Measurements from ENCODE around the gene COL28A1. TPM values are rescaled to one million over a fixed set of nuclear protein-coding genes. Genes with fewer than 3 reads are reported as not detected.

Gene COL28A1
- total RNA-seq, 4 donors from 2014 or later: 15.1 to 23.7 (median 18.3) TPM

DNA sequence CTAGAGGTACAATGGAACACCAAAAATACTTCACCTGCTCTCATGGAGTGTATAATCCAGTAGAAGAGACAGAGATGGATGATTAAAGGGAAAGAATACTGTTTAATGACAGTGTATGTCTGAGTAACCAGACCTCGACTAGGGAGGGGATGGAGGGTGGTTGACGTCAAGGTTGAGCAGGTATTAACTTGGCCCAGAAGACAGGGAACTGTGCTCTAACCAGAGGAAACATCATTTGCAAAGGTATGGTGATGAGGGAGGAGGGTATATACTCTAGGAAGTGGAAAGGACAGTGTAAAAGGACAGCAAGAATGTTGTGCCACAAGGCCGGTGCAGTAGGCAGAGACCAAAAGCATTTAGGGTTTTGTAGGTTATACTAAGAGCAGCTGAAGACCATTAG, 33.9 kb upstream of the COL28A1 start:
- no peak for TF ChIP-seq POLR2A (IDR thresholded peaks at IDR 0.05; ENCODE audit: low read depth)
- no peak for TF ChIP-seq POLR2AphosphoS5 (IDR thresholded peaks at IDR 0.05)
- no peak for TF ChIP-seq EP300 (IDR thresholded peaks at IDR 0.05)
- TF ChIP-seq, protein P1, sequence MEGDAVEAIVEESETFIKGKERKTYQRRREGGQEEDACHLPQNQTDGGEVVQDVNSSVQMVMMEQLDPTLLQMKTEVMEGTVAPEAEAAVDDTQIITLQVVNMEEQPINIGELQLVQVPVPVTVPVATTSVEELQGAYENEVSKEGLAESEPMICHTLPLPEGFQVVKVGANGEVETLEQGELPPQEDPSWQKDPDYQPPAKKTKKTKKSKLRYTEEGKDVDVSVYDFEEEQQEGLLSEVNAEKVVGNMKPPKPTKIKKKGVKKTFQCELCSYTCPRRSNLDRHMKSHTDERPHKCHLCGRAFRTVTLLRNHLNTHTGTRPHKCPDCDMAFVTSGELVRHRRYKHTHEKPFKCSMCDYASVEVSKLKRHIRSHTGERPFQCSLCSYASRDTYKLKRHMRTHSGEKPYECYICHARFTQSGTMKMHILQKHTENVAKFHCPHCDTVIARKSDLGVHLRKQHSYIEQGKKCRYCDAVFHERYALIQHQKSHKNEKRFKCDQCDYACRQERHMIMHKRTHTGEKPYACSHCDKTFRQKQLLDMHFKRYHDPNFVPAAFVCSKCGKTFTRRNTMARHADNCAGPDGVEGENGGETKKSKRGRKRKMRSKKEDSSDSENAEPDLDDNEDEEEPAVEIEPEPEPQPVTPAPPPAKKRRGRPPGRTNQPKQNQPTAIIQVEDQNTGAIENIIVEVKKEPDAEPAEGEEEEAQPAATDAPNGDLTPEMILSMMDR (IDR thresholded peaks at IDR 0.05): no peak
- Histone ChIP-seq H3K27me3 (no peaks in the 10 kb centered on the region), H3K9me3 (no peaks in the 10 kb centered on the region), H3K4me1 (peaks cover 12 to 39% (median 32%) of the 10 kb centered on the region in 4 donors), H3K27ac (replicated peaks in 1 of 4) (no peak overlapping the region), H3K36me3 (peaks cover 0 to 13% (median 3%) of the 10 kb centered on the region in 4 donors), H3K4me3 (no peak overlapping the region)
- WGBS: 88% methylated on average over 3 of the region's 3 CpGs
- intact Hi-C loops (cut with DNase I): loop anchor here (5.0 to 10.0 kb wide), 2 partner anchors 68 to 385 kb away; partner anchors contain the start of gene C1GALT1
- DNase-seq (ENCODE audit: extremely low spot score): no peak

DNA sequence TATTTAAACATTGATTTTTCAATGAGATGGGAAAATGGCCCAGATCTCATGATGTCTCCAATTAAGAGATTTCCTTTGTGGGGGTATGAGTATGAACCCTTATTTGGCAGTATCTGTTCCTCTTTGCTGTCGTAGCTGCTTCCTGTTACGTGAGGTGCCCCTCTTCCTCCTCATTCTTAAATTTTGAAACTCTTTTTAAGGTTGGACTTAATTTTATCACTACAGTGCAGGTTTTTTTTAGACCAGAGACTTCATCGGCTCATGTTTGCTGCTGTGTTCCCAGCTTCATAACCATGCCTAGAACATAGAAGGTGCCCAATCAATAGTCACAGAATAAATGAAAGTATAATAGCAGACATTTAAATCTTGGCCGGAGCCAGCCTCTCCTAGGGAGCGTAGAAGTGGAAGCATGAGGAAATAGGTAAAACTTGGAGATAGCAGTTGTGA, 33.4 kb upstream of the COL28A1 start:
- Histone ChIP-seq H3K27ac (replicated peaks in 1 of 4) (peak overlapping the region in 1 of 4 donors; percentile 15), H3K9me3 (no peaks in the 10 kb centered on the region), H3K36me3 (peaks cover 0 to 13% (median 3%) of the 10 kb centered on the region in 4 donors), H3K4me1 (peaks cover 12 to 39% (median 32%) of the 10 kb centered on the region in 4 donors), H3K4me3 (no peak overlapping the region), H3K27me3 (no peaks in the 10 kb centered on the region)
- intact Hi-C loops (cut with DNase I): loop anchor here (5.0 to 10.0 kb wide), 2 partner anchors 68 to 384 kb away; partner anchors contain the start of gene C1GALT1
- no peak for TF ChIP-seq POLR2AphosphoS5 (IDR thresholded peaks at IDR 0.05)
- no peak for TF ChIP-seq EP300 (IDR thresholded peaks at IDR 0.05)
- no peak for TF ChIP-seq POLR2A (IDR thresholded peaks at IDR 0.05; ENCODE audit: low read depth)
- TF ChIP-seq, protein P1 (IDR thresholded peaks at IDR 0.05): no peak
- DNase-seq (ENCODE audit: extremely low spot score): no peak
- 56% methylated on average over 5 of the region's 5 CpGs for WGBS

DNA sequence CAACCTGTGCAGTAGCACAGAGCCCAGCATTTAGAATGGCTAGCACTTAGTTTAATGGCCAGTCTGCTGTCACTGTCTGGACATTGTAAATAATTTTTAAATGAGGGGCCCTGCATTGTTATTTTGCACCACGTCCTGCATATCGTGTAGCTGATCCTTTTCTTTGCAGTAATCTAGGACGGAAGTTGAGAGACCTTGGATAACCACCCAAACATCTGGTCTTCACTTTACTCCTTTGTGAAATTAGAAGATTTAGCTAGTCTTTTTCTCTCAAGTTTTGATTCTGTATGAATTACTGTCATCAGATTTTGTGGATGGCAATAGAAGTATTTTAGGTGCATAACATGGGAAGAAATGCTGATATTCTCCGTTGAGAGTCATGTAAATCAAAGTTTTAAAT, 32.9 kb upstream of the COL28A1 start:
- H3K27ac ChIP-seq (replicated peaks in 1 of 4): no peak overlapping the region
- DNase-seq (ENCODE audit: extremely low spot score): no peak
- WGBS: 79% methylated on average over 4 of the region's 4 CpGs
- peaks cover 12 to 39% (median 32%) of the 10 kb centered on the region in 4 donors for H3K4me1 ChIP-seq
- peak overlapping the region; percentile 79 to 95 (median 91) for H3K4me3 ChIP-seq
- TF ChIP-seq POLR2AphosphoS5 (IDR thresholded peaks at IDR 0.05) (no peak), POLR2A (IDR thresholded peaks at IDR 0.05; ENCODE audit: low read depth) (no peak), EP300 (IDR thresholded peaks at IDR 0.05) (no peak)
- TF ChIP-seq, protein P1 (IDR thresholded peaks at IDR 0.05): no peak
- no peaks in the 10 kb centered on the region for H3K27me3 ChIP-seq
- intact Hi-C loops (cut with DNase I): loop anchor here (5.0 to 10.0 kb wide), 2 partner anchors 69 to 384 kb away; partner anchors contain the start of gene C1GALT1
- no peaks in the 10 kb centered on the region for H3K9me3 ChIP-seq
- peaks cover 0 to 10% (median 3%) of the 10 kb centered on the region in 4 donors for H3K36me3 ChIP-seq

DNA sequence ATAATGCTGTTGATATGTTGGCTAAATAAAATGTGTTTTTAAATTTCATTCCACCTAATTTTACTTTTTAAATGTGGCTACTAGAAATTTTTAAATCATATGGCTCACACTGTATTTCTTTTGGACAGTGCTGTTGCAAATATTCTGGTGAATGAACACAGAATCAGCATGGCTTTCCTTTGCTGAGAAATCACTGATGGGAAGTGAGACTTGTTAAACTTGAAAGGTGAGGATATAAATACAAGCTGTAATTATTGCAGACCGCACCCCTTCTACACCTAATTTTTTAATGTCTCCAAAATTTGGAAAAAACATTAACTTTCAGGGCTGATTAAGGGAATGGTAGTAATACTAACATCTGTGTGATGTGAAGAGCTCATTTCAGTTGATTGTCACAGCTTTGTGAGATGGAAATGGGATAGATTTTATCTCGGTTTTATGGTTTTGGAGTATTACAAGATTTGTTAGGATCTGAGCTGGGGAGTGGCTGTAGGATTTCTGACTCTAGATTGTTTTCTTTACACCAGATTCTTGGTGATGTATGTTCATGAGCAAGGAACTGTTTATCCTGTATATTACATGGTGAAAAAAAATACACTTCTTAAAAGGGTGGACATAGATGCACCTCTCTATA, 32.3 kb upstream of the COL28A1 start:
- Histone ChIP-seq H3K9me3 (no peaks in the 10 kb centered on the region), H3K27ac (replicated peaks in 1 of 4) (no peak overlapping the region), H3K36me3 (peaks cover 0 to 5% (median under 1%) of the 10 kb centered on the region in 4 donors), H3K4me1 (peaks cover 12 to 39% (median 32%) of the 10 kb centered on the region in 4 donors), H3K27me3 (no peaks in the 10 kb centered on the region), H3K4me3 (peak overlapping the region; percentile 79 to 95 (median 91))
- WGBS: 72% methylated on average over 2 of the region's 2 CpGs
- DNase-seq (ENCODE audit: extremely low spot score): no peak
- TF ChIP-seq POLR2AphosphoS5 (IDR thresholded peaks at IDR 0.05): no peak
- TF ChIP-seq, protein P1 (IDR thresholded peaks at IDR 0.05): no peak
- TF ChIP-seq EP300 (IDR thresholded peaks at IDR 0.05): no peak
- TF ChIP-seq POLR2A (IDR thresholded peaks at IDR 0.05; ENCODE audit: low read depth): no peak
- intact Hi-C loops (cut with DNase I): loop anchor here (5.0 to 10.0 kb wide), 2 partner anchors 69 to 383 kb away; partner anchors contain the start of gene C1GALT1
